ENCODE data around the gene HTRA1.

Gene HTRA1

GRCh38 chr10:122497241-122497640 lies 35.9 kb downstream of the HTRA1 start:
- DNase-seq, result no peak

GRCh38 chr10:122498521-122498920 lies 37.2 kb downstream of the HTRA1 start:
- no peak for DNase-seq

- no peak for DNase-seq
These were observed 37.7 kb downstream of the HTRA1 start for GRCh38 chr10:122499012-122499411.

GRCh38 chr10:122499491-122499941 lies 38.2 kb downstream of the HTRA1 start:
- peak; percentile 62 for DNase-seq

- no peak for DNase-seq
These were observed 38.8 kb downstream of the HTRA1 start for GRCh38 chr10:122500194-122500593.

GRCh38 chr10:122500726-122501125 lies 39.4 kb downstream of the HTRA1 start:
- DNase-seq, result no peak

- DNase-seq, result peak; percentile 61
These were observed 41.7 kb downstream of the HTRA1 start for GRCh38 chr10:122503012-122503411.

GRCh38 chr10:122503886-122504609 lies 42.7 kb downstream of the HTRA1 start:
- DNase-seq, result no peak

- DNase-seq, result peak; percentile 92
These were observed 43.2 kb downstream of the HTRA1 start for GRCh38 chr10:122504610-122504950.

GRCh38 chr10:122505011-122505410 lies 43.7 kb downstream of the HTRA1 start:
- DNase-seq, result no peak

- DNase-seq, result no peak
These were observed 44.7 kb downstream of the HTRA1 start for GRCh38 chr10:122505885-122506645.

- DNase-seq, result no peak
These were observed 46.3 kb downstream of the HTRA1 start for GRCh38 chr10:122507616-122508015.

- DNase-seq, result no peak
These were observed 46.7 kb downstream of the HTRA1 start for GRCh38 chr10:122508021-122508420.

- no peak for DNase-seq
These were observed 48.0 kb downstream of the HTRA1 start for GRCh38 chr10:122509323-122509722.

GRCh38 chr10:122510326-122510725 lies 49.0 kb downstream of the HTRA1 start:
- DNase-seq, result peak; percentile 42

- no peak for DNase-seq
These were observed 49.4 kb downstream of the HTRA1 start for GRCh38 chr10:122510736-122511135.

- DNase-seq, result no peak
These were observed 51.7 kb downstream of the HTRA1 start for GRCh38 chr10:122513053-122513452.

- peak; percentile 58 for DNase-seq
These were observed 52.9 kb downstream of the HTRA1 start for GRCh38 chr10:122514045-122514840.

- no peak for DNase-seq
These were observed 53.7 kb downstream of the HTRA1 start for GRCh38 chr10:122515022-122515424.

- DNase-seq, result peak; percentile 42
These were observed 54.4 kb downstream of the HTRA1 start for GRCh38 chr10:122515588-122516231.

- DNase-seq, result no peak
These were observed 55.4 kb downstream of the HTRA1 start for GRCh38 chr10:122516734-122517133.

- no peak for DNase-seq
These were observed 57.8 kb downstream of the HTRA1 start for GRCh38 chr10:122519144-122519543.

GRCh38 chr10:122519873-122520272 lies 58.5 kb downstream of the HTRA1 start:
- no peak for DNase-seq
